ENCODE results near the gene MLPH. TPM values are rescaled to one million over a fixed set of nuclear protein-coding genes. Genes with fewer than 3 reads are reported as not detected.

MLPH gene
- total RNA-seq, 2 experiments from 2014 or later, result not detected

DNA sequence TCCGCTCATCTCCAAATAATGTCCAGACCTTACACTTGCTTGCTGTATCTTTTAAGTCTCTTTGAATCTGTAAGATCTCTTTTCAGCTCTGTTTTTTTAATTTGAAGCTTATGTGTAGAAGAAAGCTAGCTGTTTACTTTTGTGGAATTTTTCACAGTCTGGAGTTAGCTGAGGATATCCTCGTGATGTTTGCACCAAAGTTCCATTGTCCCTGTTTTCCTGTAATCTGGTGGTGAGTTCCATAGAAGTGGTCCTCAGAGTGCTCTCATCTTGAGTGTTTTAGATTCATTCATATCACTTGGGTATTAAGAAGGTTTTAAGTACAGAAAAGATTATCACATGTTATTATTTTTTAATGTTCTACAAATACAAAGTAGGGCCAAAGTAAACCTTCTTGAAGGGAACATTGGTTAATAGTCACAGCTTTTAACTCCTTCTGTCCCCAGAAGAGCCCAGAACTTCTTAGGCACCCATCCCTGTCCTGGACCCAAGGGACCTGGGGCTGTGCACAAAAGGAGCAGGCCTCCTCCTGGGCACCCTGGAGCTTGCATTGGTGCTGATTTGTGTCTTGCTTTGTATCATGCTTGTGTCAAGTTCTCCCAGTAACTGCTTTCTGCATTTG is 15.0 kb downstream of the MLPH start:
- peaks cover 2% of the 10 kb centered on the region for H3K4me1 Mint-ChIP-seq (ENCODE audit: low read depth)
- TF ChIP-seq, protein P1, sequence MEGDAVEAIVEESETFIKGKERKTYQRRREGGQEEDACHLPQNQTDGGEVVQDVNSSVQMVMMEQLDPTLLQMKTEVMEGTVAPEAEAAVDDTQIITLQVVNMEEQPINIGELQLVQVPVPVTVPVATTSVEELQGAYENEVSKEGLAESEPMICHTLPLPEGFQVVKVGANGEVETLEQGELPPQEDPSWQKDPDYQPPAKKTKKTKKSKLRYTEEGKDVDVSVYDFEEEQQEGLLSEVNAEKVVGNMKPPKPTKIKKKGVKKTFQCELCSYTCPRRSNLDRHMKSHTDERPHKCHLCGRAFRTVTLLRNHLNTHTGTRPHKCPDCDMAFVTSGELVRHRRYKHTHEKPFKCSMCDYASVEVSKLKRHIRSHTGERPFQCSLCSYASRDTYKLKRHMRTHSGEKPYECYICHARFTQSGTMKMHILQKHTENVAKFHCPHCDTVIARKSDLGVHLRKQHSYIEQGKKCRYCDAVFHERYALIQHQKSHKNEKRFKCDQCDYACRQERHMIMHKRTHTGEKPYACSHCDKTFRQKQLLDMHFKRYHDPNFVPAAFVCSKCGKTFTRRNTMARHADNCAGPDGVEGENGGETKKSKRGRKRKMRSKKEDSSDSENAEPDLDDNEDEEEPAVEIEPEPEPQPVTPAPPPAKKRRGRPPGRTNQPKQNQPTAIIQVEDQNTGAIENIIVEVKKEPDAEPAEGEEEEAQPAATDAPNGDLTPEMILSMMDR (IDR thresholded peaks at IDR 0.05), result no peak
- H3K36me3 Mint-ChIP-seq (ENCODE audit: low read depth), result no peaks in the 10 kb centered on the region
- ATAC-seq (no peak), DNase-seq (no peak)
- H3K9me3 Mint-ChIP-seq, result no peaks in the 10 kb centered on the region
- no peak overlapping the region for H3K4me3 Mint-ChIP-seq
- no peak overlapping the region for H3K27ac Mint-ChIP-seq
- H3K27me3 Mint-ChIP-seq, result peaks cover 25% of the 10 kb centered on the region
- intact Hi-C loops (cut with micrococcal nuclease), result no loop called here
- ChIA-PET CTCF (interaction anchor here (0.8 to 1.6 kb wide), 4 partner anchors 11 to 421 kb away, joined by 3 to 5 read pairs (median 4); no protein-coding TSS in a partner anchor), POLR2A (no interaction called here)

DNA sequence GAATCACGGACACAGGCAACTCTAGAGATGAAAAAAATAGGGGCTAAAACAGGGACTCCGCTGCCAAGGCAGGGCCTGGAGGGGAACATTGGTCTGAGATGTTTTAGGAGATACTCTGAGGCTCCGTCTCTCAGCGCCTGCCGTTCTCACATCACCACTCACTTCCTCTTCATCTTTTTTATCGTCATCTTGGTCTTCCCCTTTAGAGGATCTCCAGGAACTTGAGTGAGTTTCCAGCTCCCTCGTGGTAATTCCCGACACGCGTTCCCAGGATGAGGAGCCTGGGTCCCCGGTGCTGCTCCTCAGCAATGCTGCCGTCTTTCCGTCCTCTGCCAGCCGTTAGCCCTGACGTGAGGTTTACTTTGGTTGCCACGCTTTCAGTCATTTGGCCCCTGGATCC is 16.1 kb downstream of the MLPH start:
- H3K27ac Mint-ChIP-seq, result no peak overlapping the region

DNA sequence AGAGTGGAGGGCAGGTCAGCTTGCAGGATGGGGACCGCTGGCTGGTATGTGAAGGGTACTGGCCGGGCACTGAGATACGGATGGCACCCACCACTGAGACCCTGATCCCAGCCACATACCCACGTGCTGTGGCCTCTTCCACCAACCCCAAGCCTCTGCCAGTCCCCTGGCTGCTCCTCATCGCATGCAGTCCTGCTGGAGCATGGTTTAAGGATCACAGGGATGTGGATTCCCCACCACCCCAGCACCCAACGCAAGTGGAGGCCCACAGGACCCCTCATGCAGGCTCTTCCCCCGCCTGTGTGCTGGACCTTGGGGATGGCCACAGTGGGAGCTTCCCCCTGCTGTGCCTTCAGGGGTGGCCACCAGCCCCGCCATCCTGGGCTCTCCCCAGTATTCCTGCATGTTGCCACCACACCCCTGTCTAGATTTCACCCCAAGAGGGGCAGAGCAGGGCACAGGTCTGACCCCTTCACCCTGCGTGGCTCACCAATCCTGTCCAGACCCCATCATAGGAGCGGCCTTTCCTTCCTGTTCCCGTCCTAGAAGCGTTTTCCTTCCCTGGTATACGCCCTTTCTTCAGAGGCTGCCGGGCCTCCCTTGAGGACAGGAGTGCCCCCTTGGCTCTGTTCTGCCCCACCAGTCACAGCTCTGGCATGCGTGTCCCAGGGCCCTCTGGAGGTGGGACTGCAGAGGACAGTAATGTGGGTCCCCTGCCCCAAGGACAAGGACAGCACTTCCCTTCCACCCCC is 18.3 kb downstream of the MLPH start:
- ChIA-PET CTCF (interaction anchor here (1.0 to 2.8 kb wide), 5 partner anchors 7 to 351 kb away, joined by 3 to 15 read pairs (median 3); no protein-coding TSS in a partner anchor), POLR2A (no interaction called here)
- H3K9me3 Mint-ChIP-seq, result no peaks in the 10 kb centered on the region
- H3K36me3 Mint-ChIP-seq (ENCODE audit: low read depth), result no peaks in the 10 kb centered on the region
- DNase-seq (no peak), ATAC-seq (no peak)
- peaks cover 17% of the 10 kb centered on the region for H3K27me3 Mint-ChIP-seq
- intact Hi-C loops (cut with micrococcal nuclease), result no loop called here
- TF ChIP-seq, protein P1 (IDR thresholded peaks at IDR 0.05), result no peak
- H3K27ac Mint-ChIP-seq, result no peak overlapping the region
- no peak overlapping the region for H3K4me3 Mint-ChIP-seq
- H3K4me1 Mint-ChIP-seq (ENCODE audit: low read depth), result peaks cover 2% of the 10 kb centered on the region

More for the DNA sequence above, 16.1 kb downstream of the MLPH start:
- ChIA-PET CTCF (interaction anchor here (2.8 kb wide), 1 partner anchor 10 kb away, joined by 15 read pairs; no protein-coding TSS in a partner anchor), POLR2A (no interaction called here)
- H3K27me3 Mint-ChIP-seq, result peaks cover 25% of the 10 kb centered on the region
- intact Hi-C loops (cut with micrococcal nuclease), result no loop called here
- ATAC-seq (no peak), DNase-seq (no peak)
- TF ChIP-seq, protein P1 (IDR thresholded peaks at IDR 0.05), result no peak
- peaks cover 2% of the 10 kb centered on the region for H3K4me1 Mint-ChIP-seq (ENCODE audit: low read depth)
- no peak overlapping the region for H3K4me3 Mint-ChIP-seq
- no peaks in the 10 kb centered on the region for H3K9me3 Mint-ChIP-seq
- no peaks in the 10 kb centered on the region for H3K36me3 Mint-ChIP-seq (ENCODE audit: low read depth)

DNA sequence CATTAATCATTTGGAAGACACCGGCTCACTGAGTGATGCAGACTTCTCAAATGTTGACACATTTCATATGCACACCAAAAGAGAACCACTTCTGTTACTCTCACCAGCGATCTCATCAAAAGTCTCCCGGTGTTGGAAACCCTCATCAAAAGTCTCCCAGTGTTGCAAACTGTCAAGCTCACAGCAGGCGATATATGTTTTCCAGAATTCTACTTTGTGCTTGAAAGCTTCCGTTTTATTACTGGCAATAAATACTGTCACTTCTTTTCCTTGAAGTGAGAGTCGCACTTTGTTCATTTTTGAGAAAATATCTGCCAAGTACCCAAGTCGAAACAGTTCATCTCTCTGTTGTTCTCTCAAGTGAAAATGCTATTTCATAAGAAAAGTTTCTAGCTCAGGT is 20.5 kb downstream of the MLPH start:
- ATAC-seq (no peak), DNase-seq (no peak)
- H3K4me3 Mint-ChIP-seq, result no peak overlapping the region
- ChIA-PET POLR2A (no interaction called here), CTCF (interaction anchor here (0.8 to 10.4 kb wide), 6 partner anchors 9 to 237 kb away, joined by 3 to 285 read pairs (median 4); no protein-coding TSS in a partner anchor)
- H3K27ac Mint-ChIP-seq, result no peak overlapping the region
- intact Hi-C loops (cut with micrococcal nuclease), result no loop called here
- H3K9me3 Mint-ChIP-seq, result no peaks in the 10 kb centered on the region
- peaks cover 8% of the 10 kb centered on the region for H3K27me3 Mint-ChIP-seq
- H3K4me1 Mint-ChIP-seq (ENCODE audit: low read depth), result no peaks in the 10 kb centered on the region
- TF ChIP-seq, protein P1 (IDR thresholded peaks at IDR 0.05), result no peak
- H3K36me3 Mint-ChIP-seq (ENCODE audit: low read depth), result no peaks in the 10 kb centered on the region

DNA sequence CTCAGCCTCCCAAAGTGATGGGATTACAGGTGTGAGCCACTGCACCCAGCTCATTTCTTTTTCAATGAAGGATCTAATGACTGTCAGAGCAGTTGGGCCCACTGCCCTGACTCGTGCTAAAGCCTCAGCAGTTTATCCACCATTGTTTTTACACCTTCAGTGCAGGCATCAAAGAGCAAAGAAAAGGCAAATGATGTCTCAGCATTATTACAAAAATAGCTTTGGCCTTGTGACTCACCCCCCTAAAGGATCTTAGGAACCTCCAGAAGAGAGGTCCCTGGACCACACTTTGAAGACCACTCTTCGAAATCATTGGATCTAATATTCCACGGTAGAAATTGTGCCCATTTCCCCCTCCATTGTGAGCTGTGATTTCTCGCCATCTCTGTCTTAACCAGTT is 21.3 kb downstream of the MLPH start:
- Mint-ChIP-seq H3K4me3 (no peak overlapping the region), H3K36me3 (ENCODE audit: low read depth) (no peaks in the 10 kb centered on the region), H3K4me1 (ENCODE audit: low read depth) (no peaks in the 10 kb centered on the region), H3K27ac (no peak overlapping the region), H3K27me3 (peaks cover 8% of the 10 kb centered on the region), H3K9me3 (no peaks in the 10 kb centered on the region)
- intact Hi-C loops (cut with micrococcal nuclease), result no loop called here
- CTCF ChIA-PET, result interaction anchor here (0.8 to 10.4 kb wide), 6 partner anchors 8 to 237 kb away, joined by 3 to 285 read pairs (median 4); no protein-coding TSS in a partner anchor
- DNase-seq (no peak), ATAC-seq (no peak)
- POLR2A ChIA-PET, result interaction anchor here (1.2 to 2.2 kb wide), 2 partner anchors 14 to 64 kb away, joined by 3 to 5 read pairs; no protein-coding TSS in a partner anchor
- TF ChIP-seq, protein P1 (IDR thresholded peaks at IDR 0.05), result no peak

Data from activated CD8-positive, alpha-beta T cell treated with anti-CD3 and anti-CD28 coated beads for 36 hours (primary cell).